Measurements from ENCODE around the gene THSD7B. TPM values are rescaled to one million over a fixed set of nuclear protein-coding genes. Genes with fewer than 3 reads are reported as not detected.

THSD7B gene
- total RNA-seq, 1 donor from 2014 or later, result 2.1 TPM

GRCh38 chr2:136917411-136917881 lies 152.1 kb downstream of the THSD7B start:
- Histone ChIP-seq H3K4me3 (ENCODE audit: low read length in 3 of 3) (no peak overlapping the region), H3K36me3 (ENCODE audit: control insufficient read depth in 3 of 3, insufficient read depth in 3 of 3, low read length in 3 of 3) (no peaks in the 10 kb centered on the region), H3K27me3 (ENCODE audit: control insufficient read depth in 3 of 3, insufficient read depth in 3 of 3, low read length in 3 of 3) (no peaks in the 10 kb centered on the region), H3K9ac (ENCODE audit: low read depth in 1 of 3, low read length in 3 of 3) (no peak overlapping the region), H3K4me1 (ENCODE audit: control insufficient read depth in 3 of 3, insufficient read depth in 3 of 3, low read length in 3 of 3) (no peaks in the 10 kb centered on the region), H3K9me3 (ENCODE audit: control insufficient read depth in 3 of 3, low read length in 3 of 3) (peaks cover 0 to 5% (median 2%) of the 10 kb centered on the region in 3 donors), H3K27ac (ENCODE audit: low read depth, low read length) (no peak overlapping the region)

GRCh38 chr2:136919682-136920081 lies 154.3 kb downstream of the THSD7B start:
- Histone ChIP-seq H3K27ac (ENCODE audit: low read depth, low read length) (no peak overlapping the region), H3K36me3 (ENCODE audit: control insufficient read depth in 3 of 3, insufficient read depth in 3 of 3, low read length in 3 of 3) (no peaks in the 10 kb centered on the region), H3K4me1 (ENCODE audit: control insufficient read depth in 3 of 3, insufficient read depth in 3 of 3, low read length in 3 of 3) (no peaks in the 10 kb centered on the region), H3K9ac (ENCODE audit: low read depth in 1 of 3, low read length in 3 of 3) (no peak overlapping the region), H3K4me3 (ENCODE audit: low read length in 3 of 3) (no peak overlapping the region), H3K9me3 (ENCODE audit: control insufficient read depth in 3 of 3, low read length in 3 of 3) (peaks cover 0 to 5% (median 2%) of the 10 kb centered on the region in 3 donors), H3K27me3 (ENCODE audit: control insufficient read depth in 3 of 3, insufficient read depth in 3 of 3, low read length in 3 of 3) (no peaks in the 10 kb centered on the region)

- Histone ChIP-seq H3K4me3 (ENCODE audit: low read length in 3 of 3) (no peak overlapping the region), H3K4me1 (ENCODE audit: control insufficient read depth in 3 of 3, insufficient read depth in 3 of 3, low read length in 3 of 3) (no peaks in the 10 kb centered on the region), H3K9ac (ENCODE audit: low read depth in 1 of 3, low read length in 3 of 3) (no peak overlapping the region), H3K36me3 (ENCODE audit: control insufficient read depth in 3 of 3, insufficient read depth in 3 of 3, low read length in 3 of 3) (no peaks in the 10 kb centered on the region), H3K9me3 (ENCODE audit: control insufficient read depth in 3 of 3, low read length in 3 of 3) (peaks cover 0 to 5% (median 2%) of the 10 kb centered on the region in 3 donors), H3K27ac (ENCODE audit: low read depth, low read length) (no peak overlapping the region), H3K27me3 (ENCODE audit: control insufficient read depth in 3 of 3, insufficient read depth in 3 of 3, low read length in 3 of 3) (no peaks in the 10 kb centered on the region)
Observed at GRCh38 chr2:136920652-136921333, 155.4 kb downstream of the THSD7B start.

GRCh38 chr2:136927156-136927555 lies 161.8 kb downstream of the THSD7B start:
- H3K27ac ChIP-seq (ENCODE audit: low read depth, low read length), result no peak overlapping the region
- H3K4me3 ChIP-seq (ENCODE audit: low read length in 3 of 3), result no peak overlapping the region
- no peaks in the 10 kb centered on the region for H3K9me3 ChIP-seq (ENCODE audit: control insufficient read depth in 3 of 3, low read length in 3 of 3)
- no peaks in the 10 kb centered on the region for H3K27me3 ChIP-seq (ENCODE audit: control insufficient read depth in 3 of 3, insufficient read depth in 3 of 3, low read length in 3 of 3)
- no peak overlapping the region for H3K9ac ChIP-seq (ENCODE audit: low read depth in 1 of 3, low read length in 3 of 3)
- no peaks in the 10 kb centered on the region for H3K36me3 ChIP-seq (ENCODE audit: control insufficient read depth in 3 of 3, insufficient read depth in 3 of 3, low read length in 3 of 3)
- H3K4me1 ChIP-seq (ENCODE audit: control insufficient read depth in 3 of 3, insufficient read depth in 3 of 3, low read length in 3 of 3), result no peaks in the 10 kb centered on the region

GRCh38 chr2:136929531-136929930 lies 164.2 kb downstream of the THSD7B start:
- H3K4me3 ChIP-seq (ENCODE audit: low read length in 3 of 3), result no peak overlapping the region
- no peak overlapping the region for H3K27ac ChIP-seq (ENCODE audit: low read depth, low read length)
- no peaks in the 10 kb centered on the region for H3K4me1 ChIP-seq (ENCODE audit: control insufficient read depth in 3 of 3, insufficient read depth in 3 of 3, low read length in 3 of 3)
- no peaks in the 10 kb centered on the region for H3K27me3 ChIP-seq (ENCODE audit: control insufficient read depth in 3 of 3, insufficient read depth in 3 of 3, low read length in 3 of 3)
- no peaks in the 10 kb centered on the region for H3K9me3 ChIP-seq (ENCODE audit: control insufficient read depth in 3 of 3, low read length in 3 of 3)
- H3K36me3 ChIP-seq (ENCODE audit: control insufficient read depth in 3 of 3, insufficient read depth in 3 of 3, low read length in 3 of 3), result no peaks in the 10 kb centered on the region
- H3K9ac ChIP-seq (ENCODE audit: low read depth in 1 of 3, low read length in 3 of 3), result no peak overlapping the region

GRCh38 chr2:136932700-136933099 lies 167.4 kb downstream of the THSD7B start:
- no peaks in the 10 kb centered on the region for H3K9me3 ChIP-seq (ENCODE audit: control insufficient read depth in 3 of 3, low read length in 3 of 3)
- no peaks in the 10 kb centered on the region for H3K4me1 ChIP-seq (ENCODE audit: control insufficient read depth in 3 of 3, insufficient read depth in 3 of 3, low read length in 3 of 3)
- H3K9ac ChIP-seq (ENCODE audit: low read depth in 1 of 3, low read length in 3 of 3), result no peak overlapping the region
- no peak overlapping the region for H3K27ac ChIP-seq (ENCODE audit: low read depth, low read length)
- H3K36me3 ChIP-seq (ENCODE audit: control insufficient read depth in 3 of 3, insufficient read depth in 3 of 3, low read length in 3 of 3), result no peaks in the 10 kb centered on the region
- no peaks in the 10 kb centered on the region for H3K27me3 ChIP-seq (ENCODE audit: control insufficient read depth in 3 of 3, insufficient read depth in 3 of 3, low read length in 3 of 3)
- H3K4me3 ChIP-seq (ENCODE audit: low read length in 3 of 3), result no peak overlapping the region

GRCh38 chr2:136935119-136935518 lies 169.8 kb downstream of the THSD7B start:
- Histone ChIP-seq H3K27me3 (ENCODE audit: control insufficient read depth in 3 of 3, insufficient read depth in 3 of 3, low read length in 3 of 3) (no peaks in the 10 kb centered on the region), H3K9me3 (ENCODE audit: control insufficient read depth in 3 of 3, low read length in 3 of 3) (no peaks in the 10 kb centered on the region), H3K27ac (ENCODE audit: low read depth, low read length) (no peak overlapping the region), H3K4me1 (ENCODE audit: control insufficient read depth in 3 of 3, insufficient read depth in 3 of 3, low read length in 3 of 3) (no peaks in the 10 kb centered on the region), H3K36me3 (ENCODE audit: control insufficient read depth in 3 of 3, insufficient read depth in 3 of 3, low read length in 3 of 3) (no peaks in the 10 kb centered on the region), H3K4me3 (ENCODE audit: low read length in 3 of 3) (no peak overlapping the region), H3K9ac (ENCODE audit: low read depth in 1 of 3, low read length in 3 of 3) (no peak overlapping the region)

GRCh38 chr2:136956050-136956449 lies 190.7 kb downstream of the THSD7B start:
- Histone ChIP-seq H3K9me3 (ENCODE audit: control insufficient read depth in 3 of 3, low read length in 3 of 3) (no peaks in the 10 kb centered on the region), H3K36me3 (ENCODE audit: control insufficient read depth in 3 of 3, insufficient read depth in 3 of 3, low read length in 3 of 3) (no peaks in the 10 kb centered on the region), H3K27ac (ENCODE audit: low read depth, low read length) (no peak overlapping the region), H3K4me3 (ENCODE audit: low read length in 3 of 3) (no peak overlapping the region), H3K9ac (ENCODE audit: low read depth in 1 of 3, low read length in 3 of 3) (no peak overlapping the region), H3K27me3 (ENCODE audit: control insufficient read depth in 3 of 3, insufficient read depth in 3 of 3, low read length in 3 of 3) (no peaks in the 10 kb centered on the region), H3K4me1 (ENCODE audit: control insufficient read depth in 3 of 3, insufficient read depth in 3 of 3, low read length in 3 of 3) (no peaks in the 10 kb centered on the region)

- H3K9ac ChIP-seq (ENCODE audit: low read depth in 1 of 3, low read length in 3 of 3), result no peak overlapping the region
Observed at GRCh38 chr2:136957044-136957443, 191.7 kb downstream of the THSD7B start.

GRCh38 chr2:136962105-136962725 lies 196.9 kb downstream of the THSD7B start:
- Histone ChIP-seq H3K9ac (ENCODE audit: low read depth in 1 of 3, low read length in 3 of 3) (no peak overlapping the region), H3K9me3 (ENCODE audit: control insufficient read depth in 3 of 3, low read length in 3 of 3) (no peaks in the 10 kb centered on the region), H3K27ac (ENCODE audit: low read depth, low read length) (no peak overlapping the region), H3K27me3 (ENCODE audit: control insufficient read depth in 3 of 3, insufficient read depth in 3 of 3, low read length in 3 of 3) (no peaks in the 10 kb centered on the region), H3K36me3 (ENCODE audit: control insufficient read depth in 3 of 3, insufficient read depth in 3 of 3, low read length in 3 of 3) (no peaks in the 10 kb centered on the region), H3K4me1 (ENCODE audit: control insufficient read depth in 3 of 3, insufficient read depth in 3 of 3, low read length in 3 of 3) (no peaks in the 10 kb centered on the region), H3K4me3 (ENCODE audit: low read length in 3 of 3) (no peak overlapping the region)

More at GRCh38 chr2:136957044-136957443, 191.7 kb downstream of the THSD7B start:
- Histone ChIP-seq H3K27ac (ENCODE audit: low read depth, low read length) (no peak overlapping the region), H3K36me3 (ENCODE audit: control insufficient read depth in 3 of 3, insufficient read depth in 3 of 3, low read length in 3 of 3) (no peaks in the 10 kb centered on the region), H3K9me3 (ENCODE audit: control insufficient read depth in 3 of 3, low read length in 3 of 3) (no peaks in the 10 kb centered on the region), H3K4me3 (ENCODE audit: low read length in 3 of 3) (no peak overlapping the region), H3K4me1 (ENCODE audit: control insufficient read depth in 3 of 3, insufficient read depth in 3 of 3, low read length in 3 of 3) (no peaks in the 10 kb centered on the region), H3K27me3 (ENCODE audit: control insufficient read depth in 3 of 3, insufficient read depth in 3 of 3, low read length in 3 of 3) (no peaks in the 10 kb centered on the region)
